Suprapubic skin (tissue), 3 donors: ENCODE measurements around the gene RPH3AL.

ENCODE experiments used
- CTCF ChIP-seq, 2 donors: fragments of 200-600 bp in 1 of 2; fragments of 450-650 bp in 1 of 2; sonication (generic) in 1 of 2; IDR thresholded peaks; one replicate each; pipeline ENCODE4 v1.5.1; 2016 to 2019; ENCODE audit warnings: antibody characterized with exemption in 2 of 2, mild to moderate bottlenecking in 1 of 2, moderate library complexity in 1 of 2
- POLR2A ChIP-seq, 2 donors: fragments of 450-650 bp; IDR thresholded peaks; one replicate each; pipeline ENCODE4 v1.6.1; 2017; ENCODE audit warnings: antibody characterized with exemption in 2 of 2, mild to moderate bottlenecking in 2 of 2, moderate library complexity in 2 of 2

GRCh38 chr17:348012-348411, 4.6 kb downstream of the RPH3AL start:
- TF ChIP-seq CTCF (IDR thresholded peaks at IDR 0.05) (no peak), POLR2A (IDR thresholded peaks at IDR 0.05) (no peak)
